Stimulated activated CD4-positive, alpha-beta T cell treated with anti-CD3 and anti-CD28 coated beads, Interleukin-1b, Interleukin-23, amount 100 ng/mL, for 24 hours (primary cell): ENCODE results near the gene KRTAP4-7.
"Not testable (repeated sequence)": the region's sequence is repeated elsewhere in the genome, so short reads cannot be mapped to it uniquely, and the experiment has no call there.

Experiments used
- DNase-seq, 4 experiments: peaks; one replicate each; pipeline ENCODE4 v3.0.0-alpha.2; 2020; ENCODE audit warnings: low read depth in 4 of 4, low spot score in 1 of 4

KRTAP4-7 gene

GRCh38 chr17:41084100-41084856 lies at the start of gene KRTAP4-7:
KRTAP4-7 (plus strand) TSS chr17:41084150; CDS start chr17:41084207, 57 bp downstream.
- DNase-seq, result not testable (repeated sequence)

GRCh38 chr17:41034346-41034935 lies 49.5 kb upstream of the KRTAP4-7 start, which contains the start of gene KRTAP1-3:
KRTAP1-3 (minus strand) TSS chr17:41034874; CDS start chr17:41034821, 53 bp downstream.
- DNase-seq, result not testable (repeated sequence)

- DNase-seq, result no peak
These were observed 46.0 kb upstream of the KRTAP4-7 start for GRCh38 chr17:41037853-41038350.

- not testable (repeated sequence) for DNase-seq
These were observed 43.0 kb upstream of the KRTAP4-7 start, which contains the start of gene KRTAP1-1 for GRCh38 chr17:41040783-41041571. KRTAP1-1 (minus strand) TSS chr17:41041450; CDS start chr17:41041397, 53 bp downstream.

- DNase-seq, result no peak
These were observed 41.0 kb upstream of the KRTAP4-7 start for GRCh38 chr17:41042953-41043352.

- DNase-seq, result not testable (repeated sequence)
These were observed 37.0 kb upstream of the KRTAP4-7 start, which contains the start of gene KRTAP2-1 for GRCh38 chr17:41046735-41047465. KRTAP2-1 (minus strand) TSS chr17:41047316; CDS start chr17:41047267, 49 bp downstream.

- DNase-seq, result no peak
These were observed 35.5 kb upstream of the KRTAP4-7 start for GRCh38 chr17:41048441-41048840.

- DNase-seq, result no peak
These were observed 34.8 kb upstream of the KRTAP4-7 start for GRCh38 chr17:41049110-41049509.

- no peak for DNase-seq
These were observed 31.4 kb upstream of the KRTAP4-7 start for GRCh38 chr17:41052566-41052965.

- no peak for DNase-seq
These were observed 29.9 kb upstream of the KRTAP4-7 start for GRCh38 chr17:41054025-41054424.

- not testable (repeated sequence) for DNase-seq
These were observed 29.4 kb upstream of the KRTAP4-7 start for GRCh38 chr17:41054556-41054955.

- not testable (repeated sequence) for DNase-seq
These were observed 28.8 kb upstream of the KRTAP4-7 start, which contains the start of gene KRTAP2-2 for GRCh38 chr17:41055130-41055529. KRTAP2-2 (minus strand) TSS chr17:41055230; CDS start chr17:41055211, 19 bp downstream.

GRCh38 chr17:41057547-41057946 lies 26.4 kb upstream of the KRTAP4-7 start:
- no peak for DNase-seq

- no peak for DNase-seq
These were observed 25.2 kb upstream of the KRTAP4-7 start for GRCh38 chr17:41058741-41059140.

GRCh38 chr17:41059276-41060051 lies 24.5 kb upstream of the KRTAP4-7 start:
- DNase-seq, result not testable (repeated sequence)

- DNase-seq, result no peak
These were observed 23.8 kb upstream of the KRTAP4-7 start, which contains the start of gene KRTAP2-3 for GRCh38 chr17:41060052-41060604. KRTAP2-3 (minus strand) TSS chr17:41060114; CDS start chr17:41060050, 64 bp downstream.

GRCh38 chr17:41061964-41062363 lies 22.0 kb upstream of the KRTAP4-7 start:
- no peak for DNase-seq

GRCh38 chr17:41063449-41063848 lies 20.5 kb upstream of the KRTAP4-7 start:
- DNase-seq, result no peak

GRCh38 chr17:41064301-41064700 lies 19.6 kb upstream of the KRTAP4-7 start:
- DNase-seq, result no peak
